H9 (cell line): ENCODE measurements around the gene PRIMPOL. TPM values are rescaled to one million over a fixed set of nuclear protein-coding genes. Genes with fewer than 3 reads are reported as not detected.

ENCODE experiments used
- DNase-seq: peaks from one replicate; pipeline ENCODE4 v3.0.0-alpha.2; 2017
- H2AFZ ChIP-seq: one replicate; pipeline ENCODE4 v1.6.1; 2013; ENCODE audit warnings: mild to moderate bottlenecking, low read length, control low read depth, moderate library complexity
- H2AK5ac ChIP-seq: 2 replicates; pipeline ENCODE4 v1.6.1; 2013; ENCODE audit warnings: low read length, control low read depth, mixed read lengths; ENCODE audit not compliant: insufficient read length
- H2BK120ac ChIP-seq: one replicate; pipeline ENCODE4 v1.6.1; 2013; ENCODE audit warnings: low read depth, mild to moderate bottlenecking, low read length, control low read depth, inconsistent platforms; ENCODE audit not compliant: poor library complexity, severe bottlenecking
- H2BK12ac ChIP-seq: 2 replicates; pipeline ENCODE4 v1.6.1; 2013; ENCODE audit warnings: low read length, control low read depth, mixed read lengths, low read depth; ENCODE audit not compliant: insufficient read length
- H2BK15ac ChIP-seq: 2 replicates; pipeline ENCODE4 v1.6.1; 2013; ENCODE audit warnings: low read depth, low read length, control low read depth
- H2BK20ac ChIP-seq: one replicate; pipeline ENCODE4 v1.6.1; 2013; ENCODE audit warnings: low read depth, mild to moderate bottlenecking, low read length, control low read depth, inconsistent platforms; ENCODE audit not compliant: poor library complexity, severe bottlenecking
- H2BK5ac ChIP-seq: 2 replicates; pipeline ENCODE4 v1.6.1; 2013; ENCODE audit warnings: low read length, control low read depth, mixed read lengths; ENCODE audit not compliant: insufficient read length
- H3K14ac ChIP-seq: 2 replicates; pipeline ENCODE4 v1.6.1; 2013; ENCODE audit warnings: low read length, control low read depth; ENCODE audit not compliant: insufficient read depth
- H3K18ac ChIP-seq: 2 replicates; pipeline ENCODE4 v1.6.1; 2013; ENCODE audit warnings: low read depth, mild to moderate bottlenecking, mixed read lengths, low read length, control low read depth; ENCODE audit not compliant: insufficient read length
- H3K23ac ChIP-seq: 2 replicates; pipeline ENCODE4 v1.6.1; 2013; ENCODE audit warnings: low read length, control low read depth, mixed read lengths, low read depth; ENCODE audit not compliant: insufficient read length
- H3K23me2 ChIP-seq: 2 replicates; pipeline ENCODE4 v1.6.1; 2013; ENCODE audit warnings: low read depth, mild to moderate bottlenecking, mixed read lengths, low read length, control low read depth; ENCODE audit not compliant: insufficient read length, poor library complexity, severe bottlenecking
- H3K27ac ChIP-seq: 2 replicates; pipeline ENCODE4 v1.5.1; 2013; ENCODE audit warnings: low read length, control low read depth, mixed read lengths, low read depth; ENCODE audit not compliant: insufficient read length
- H3K27me3 ChIP-seq: 2 replicates; pipeline ENCODE4 v1.6.1; 2013; ENCODE audit warnings: low read length, control low read depth, inconsistent platforms; ENCODE audit not compliant: insufficient read depth
- H3K4ac ChIP-seq: 2 replicates; pipeline ENCODE4 v1.6.1; 2013; ENCODE audit warnings: low read depth, mild to moderate bottlenecking, control low read depth, inconsistent platforms, low read length, moderate library complexity
- H3K4me1 ChIP-seq: 2 replicates; pipeline ENCODE4 v1.6.1; 2013; ENCODE audit warnings: low read length, control low read depth, inconsistent platforms; ENCODE audit not compliant: insufficient read depth
- H3K4me2 ChIP-seq: 2 replicates; pipeline ENCODE4 v1.6.1; 2013; ENCODE audit warnings: low read length, control low read depth, mixed read lengths; ENCODE audit not compliant: insufficient read length, insufficient read depth
- H3K56ac ChIP-seq: 2 replicates; pipeline ENCODE4 v1.6.1; 2013; ENCODE audit warnings: low read depth, mild to moderate bottlenecking, mixed read lengths, low read length, control low read depth; ENCODE audit not compliant: insufficient read length
- H3K79me1 ChIP-seq: 2 replicates; pipeline ENCODE4 v1.6.1; 2013; ENCODE audit warnings: low read depth, mild to moderate bottlenecking, moderate library complexity, low read length, control low read depth, inconsistent platforms; ENCODE audit not compliant: insufficient read depth, poor library complexity, severe bottlenecking
- H3K79me2 ChIP-seq: 2 replicates; pipeline ENCODE4 v1.6.1; 2013; ENCODE audit warnings: low read length, control low read depth, inconsistent platforms; ENCODE audit not compliant: insufficient read depth
- H3K9ac ChIP-seq: 2 replicates; pipeline ENCODE4 v1.6.1; 2013; ENCODE audit warnings: low read length, control low read depth, mixed read lengths; ENCODE audit not compliant: insufficient read length; ENCODE audit errors: extremely low read depth
- H3K9me3 ChIP-seq: one replicate; pipeline ENCODE4 v1.6.1; 2013; ENCODE audit warnings: low read depth, low read length, inconsistent platforms; ENCODE audit not compliant: control insufficient read depth
- H3T11ph ChIP-seq: one replicate; pipeline ENCODE4 v1.6.1; 2013; ENCODE audit warnings: mild to moderate bottlenecking, low read length, control low read depth, inconsistent platforms
- H4K20me1 ChIP-seq: one replicate; pipeline ENCODE4 v1.6.1; 2013; ENCODE audit not compliant: control insufficient read depth, insufficient read length, insufficient read depth
- H4K5ac ChIP-seq: 2 replicates; pipeline ENCODE4 v1.6.1; 2013; ENCODE audit warnings: low read depth, mild to moderate bottlenecking, mixed read lengths, low read length, control low read depth; ENCODE audit not compliant: insufficient read length
- H4K8ac ChIP-seq: replicated peaks from 2 replicates; pipeline ENCODE4 v1.6.1; 2013; ENCODE audit warnings: low read length, control low read depth, mixed read lengths, low read depth; ENCODE audit not compliant: insufficient read length
- H4K91ac ChIP-seq: 2 replicates; pipeline ENCODE4 v1.6.1; 2013; ENCODE audit warnings: low read depth, mild to moderate bottlenecking, moderate library complexity, mixed read lengths, low read length, control low read depth; ENCODE audit not compliant: insufficient read length
- H3K27ac Mint-ChIP-seq, 3 experiments: 2 replicates in 2 of 3; 3 replicates in 1 of 3; pipeline ENCODE4 v1.8.0; 2020 to 2021; ENCODE audit warnings: mixed read lengths in 3 of 3, mild to moderate bottlenecking in 1 of 3, moderate library complexity in 1 of 3
- H3K27me3 Mint-ChIP-seq: 2 replicates; pipeline ENCODE4 v1.8.0; 2021; ENCODE audit warnings: low read depth, mild to moderate bottlenecking, moderate library complexity, mixed read lengths
- H3K36me3 Mint-ChIP-seq, 3 experiments: 2 replicates in 2 of 3; 3 replicates in 1 of 3; pipeline ENCODE4 v1.8.0; 2020 to 2021; ENCODE audit warnings: low read depth in 3 of 3, mixed read lengths in 3 of 3; ENCODE audit not compliant: insufficient read depth in 1 of 3
- H3K4me1 Mint-ChIP-seq, 2 experiments: 2 replicates each; pipeline ENCODE4 v1.8.0; 2020; ENCODE audit warnings: mixed read lengths in 2 of 2
- H3K4me3 Mint-ChIP-seq, 2 experiments: 2 replicates in 1 of 2; 3 replicates in 1 of 2; pipeline ENCODE4 v1.8.0; 2020 to 2021; ENCODE audit warnings: mild to moderate bottlenecking in 2 of 2, mixed read lengths in 2 of 2, moderate library complexity in 1 of 2
- H3K9me3 Mint-ChIP-seq, 2 experiments: 2 replicates in 1 of 2; 3 replicates in 1 of 2; pipeline ENCODE4 v1.8.0; 2020; ENCODE audit warnings: mild to moderate bottlenecking in 2 of 2, mixed read lengths in 2 of 2, moderate library complexity in 1 of 2
- CTCF ChIP-seq: fragments of 200-600 bp; sonication (generic); conservative IDR thresholded peaks from 3 replicates; pipeline ENCODE4 v1.8.0; 2021; ENCODE audit warnings: antibody characterized with exemption, mild to moderate bottlenecking
- WGBS: extraction: QIAGEN DNeasy Blood & Tissue Kit; methylation state at CpG from one replicate; pipeline ENCODE4 v1.1.7; 2013; ENCODE audit warnings: missing lambda C conversion rate, low lambda C conversion rate, mixed read lengths; ENCODE audit not compliant: insufficient read length; ENCODE audit errors: extremely low coverage; 5-methylcytosine and 5-hydroxymethylcytosine counted together
- total RNA-seq: library from RNA; stranded (reverse); gene quantifications from 2 replicates; pipeline ENCODE4 v1.2.1, GENCODE V29; 2021

Gene PRIMPOL
- total RNA-seq, 1 experiment from 2014 or later = 4.9 TPM

- peaks cover 30 to 36% of the 10 kb centered on the region in 2 experiments for H3K4me1 Mint-ChIP-seq
These were observed 31.8 kb upstream of the PRIMPOL start for GRCh38 chr4:184617600-184618196.

More at GRCh38 chr4:184617600-184618196, 31.8 kb upstream of the PRIMPOL start:
- no peak for TF ChIP-seq CTCF
- Mint-ChIP-seq H3K9me3 (peaks cover 37 to 47% of the 10 kb centered on the region in 2 experiments), H3K36me3 (peaks cover 33 to 62% (median 35%) of the 10 kb centered on the region in 3 experiments), H3K4me3 (peak overlapping the region; percentile 27 to 65; a peak in 4 of 5 replicates), H3K27ac (peak overlapping the region; percentile 95 to 99 (median 97)), H3K27me3 (peaks cover 4% of the 10 kb centered on the region)
- Histone ChIP-seq H3K4me2 (no peak overlapping the region), H3K4ac (no peak overlapping the region), H2BK12ac (no peak overlapping the region), H3K9me3 (peaks cover 10% of the 10 kb centered on the region), H3K23me2 (no peaks in the 10 kb centered on the region), H3K56ac (no peak overlapping the region), H3K18ac (no peak overlapping the region), H3K23ac (no peak overlapping the region), H4K91ac (no peak overlapping the region), H2AK5ac (no peak overlapping the region), H2AFZ (no peak overlapping the region), H2BK120ac (no peak overlapping the region), H4K20me1 (no peaks in the 10 kb centered on the region), H3K79me1 (no peaks in the 10 kb centered on the region), H3K27ac (no peak overlapping the region), H3K27me3 (no peaks in the 10 kb centered on the region), H3K14ac (no peak overlapping the region), H2BK15ac (no peak overlapping the region), H3K9ac (no peak overlapping the region), H3K4me1 (peaks cover 4% of the 10 kb centered on the region; the same call in 1 of the 2 replicates), H4K5ac (no peak overlapping the region), H4K8ac (no peak overlapping the region), H3K79me2 (no peaks in the 10 kb centered on the region), H2BK20ac (no peak overlapping the region), H3T11ph (no peak overlapping the region), H2BK5ac (no peak overlapping the region)
- no CpG with 5 or more reads among the region's 9 CpGs for WGBS
- DNase-seq = peak; percentile 71
